ENCODE results near the gene DYRK1A.
"Not testable (repeated sequence)": the region's sequence is repeated elsewhere in the genome, so short reads cannot be mapped to it uniquely, and the experiment has no call there.

DYRK1A gene

DNA sequence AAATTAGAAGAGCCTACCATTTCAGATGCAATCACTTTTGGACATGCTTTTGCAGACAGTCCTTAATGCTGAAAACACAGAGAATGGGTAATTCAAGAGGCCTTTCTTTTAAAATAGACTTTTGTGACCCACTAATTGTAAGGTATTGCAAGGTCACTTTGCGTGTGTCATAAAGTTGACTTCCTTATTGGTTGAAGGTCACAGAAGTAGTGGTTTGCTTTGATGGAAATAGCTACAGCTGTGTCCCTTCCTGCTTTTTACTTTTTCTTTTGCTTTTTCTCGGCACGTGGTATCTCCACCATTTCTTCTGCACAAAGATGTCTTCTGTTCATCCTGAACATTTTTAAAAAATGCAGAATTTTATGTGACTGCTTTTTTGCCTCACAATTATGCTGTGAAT, 146.8 kb downstream of the DYRK1A start:
- H3K4me3 Mint-ChIP-seq, result no peak overlapping the region
- no peaks in the 10 kb centered on the region for H3K9me3 Mint-ChIP-seq
- H3K36me3 Mint-ChIP-seq (ENCODE audit: insufficient read depth), result peaks cover 42% of the 10 kb centered on the region
- no peaks in the 10 kb centered on the region for H3K27me3 Mint-ChIP-seq
- H3K27ac Mint-ChIP-seq, result peak overlapping the region; percentile 53 to 65
- ATAC-seq (replicated peaks) (no peak), DNase-seq (no peak)
- peaks cover 6 to 16% of the 10 kb centered on the region in 2 donors for H3K4me1 Mint-ChIP-seq (ENCODE audit: low read depth in 2 of 2)

- ATAC-seq (replicated peaks) (no peak), DNase-seq (no peak)
- Mint-ChIP-seq H3K4me1 (ENCODE audit: low read depth in 2 of 2) (peaks cover 6 to 16% of the 10 kb centered on the region in 2 donors), H3K36me3 (ENCODE audit: insufficient read depth) (peaks cover 44% of the 10 kb centered on the region), H3K27me3 (no peaks in the 10 kb centered on the region), H3K9me3 (no peaks in the 10 kb centered on the region), H3K27ac (no peak overlapping the region), H3K4me3 (no peak overlapping the region)
Observed at GRCh38 chr21:37514038-37514667, 147.6 kb downstream of the DYRK1A start.

DNA sequence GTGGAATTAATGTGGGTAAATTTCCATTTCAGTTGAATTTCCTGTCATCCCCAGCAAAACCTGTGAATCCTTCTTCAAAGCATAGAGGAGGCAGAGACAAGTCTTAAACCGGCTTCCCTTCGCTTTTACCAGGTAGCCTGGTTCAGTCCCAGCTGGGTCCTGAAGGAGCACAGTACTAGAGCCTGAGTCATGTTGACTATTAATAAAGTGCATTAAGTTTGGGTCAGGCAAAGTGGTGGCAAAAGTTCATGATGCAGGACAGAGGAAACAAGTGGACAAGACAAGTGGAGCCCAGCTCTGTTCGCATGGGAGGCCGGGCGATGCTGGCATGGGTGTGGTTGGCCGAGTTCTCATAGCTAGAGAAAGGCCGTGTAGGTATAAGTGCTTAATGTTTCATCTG, 150.4 kb downstream of the DYRK1A start:
- ATAC-seq (replicated peaks) (no peak), DNase-seq (no peak)
- H3K4me1 Mint-ChIP-seq (ENCODE audit: low read depth in 2 of 2), result peaks cover 4 to 7% of the 10 kb centered on the region in 2 donors
- H3K27ac Mint-ChIP-seq, result peak overlapping the region in 1 of 2 donors; percentile 30
- no peaks in the 10 kb centered on the region for H3K27me3 Mint-ChIP-seq
- no peak overlapping the region for H3K4me3 Mint-ChIP-seq
- H3K36me3 Mint-ChIP-seq (ENCODE audit: insufficient read depth), result peaks cover 40% of the 10 kb centered on the region
- H3K9me3 Mint-ChIP-seq, result no peaks in the 10 kb centered on the region

DNA sequence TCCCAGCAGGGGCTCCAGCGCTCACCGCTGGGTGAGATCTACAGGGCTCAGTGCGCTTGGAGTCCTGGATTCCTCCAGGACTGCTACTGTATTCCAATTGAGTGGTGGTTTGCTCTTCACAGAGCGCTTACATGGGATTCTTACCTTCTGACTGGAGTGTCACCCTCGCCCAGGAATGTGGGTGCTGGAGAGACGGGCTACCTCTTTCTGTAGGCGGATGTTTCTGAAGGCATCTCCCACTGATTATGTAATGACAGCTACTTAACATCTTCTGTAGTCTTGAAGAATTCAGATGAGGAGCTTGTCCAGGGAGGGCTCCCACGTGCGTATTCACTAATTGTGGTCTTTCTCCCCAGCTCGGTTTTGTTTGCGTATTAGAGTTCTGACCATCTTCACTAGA, 154.2 kb downstream of the DYRK1A start:
- H3K36me3 Mint-ChIP-seq (ENCODE audit: insufficient read depth), result peaks cover 20% of the 10 kb centered on the region
- no peak overlapping the region for H3K27ac Mint-ChIP-seq

GRCh38 chr21:37521658-37522057, 155.1 kb downstream of the DYRK1A start:
- no peak for DNase-seq
- Mint-ChIP-seq H3K4me1 (ENCODE audit: low read depth in 2 of 2) (peaks cover 4 to 9% of the 10 kb centered on the region in 2 donors), H3K27me3 (no peaks in the 10 kb centered on the region)

More for the DNA sequence above, 154.2 kb downstream of the DYRK1A start:
- H3K4me1 Mint-ChIP-seq (ENCODE audit: low read depth in 2 of 2), result peaks cover 4 to 9% of the 10 kb centered on the region in 2 donors
- no peak overlapping the region for H3K4me3 Mint-ChIP-seq
- no peaks in the 10 kb centered on the region for H3K27me3 Mint-ChIP-seq
- ATAC-seq (replicated peaks) (no peak), DNase-seq (no peak)
- H3K9me3 Mint-ChIP-seq, result no peaks in the 10 kb centered on the region

GRCh38 chr21:37522641-37523295, 156.2 kb downstream of the DYRK1A start:
- Mint-ChIP-seq H3K9me3 (no peaks in the 10 kb centered on the region), H3K27ac (peak overlapping the region in 1 of 2 donors; percentile 67), H3K4me3 (no peak overlapping the region), H3K36me3 (ENCODE audit: insufficient read depth) (peaks cover 14% of the 10 kb centered on the region), H3K4me1 (ENCODE audit: low read depth in 2 of 2) (peaks cover 2 to 9% of the 10 kb centered on the region in 2 donors), H3K27me3 (no peaks in the 10 kb centered on the region)
- ATAC-seq (replicated peaks), result no peak
- no peak for DNase-seq

More at GRCh38 chr21:37521658-37522057, 155.1 kb downstream of the DYRK1A start:
- no peaks in the 10 kb centered on the region for H3K9me3 Mint-ChIP-seq
- no peak overlapping the region for H3K27ac Mint-ChIP-seq
- H3K36me3 Mint-ChIP-seq (ENCODE audit: insufficient read depth), result peaks cover 20% of the 10 kb centered on the region
- ATAC-seq (replicated peaks), result no peak
- no peak overlapping the region for H3K4me3 Mint-ChIP-seq

- H3K27ac Mint-ChIP-seq; DNase-seq; H3K36me3 Mint-ChIP-seq (ENCODE audit: insufficient read depth); H3K4me1 Mint-ChIP-seq (ENCODE audit: low read depth in 2 of 2); ATAC-seq (replicated peaks); H3K4me3 Mint-ChIP-seq; H3K9me3 Mint-ChIP-seq: not testable (repeated sequence)
- H3K27me3 Mint-ChIP-seq, result peaks cover 0 to 13% of the 10 kb centered on the region in 2 donors
Observed at GRCh38 chr21:37524944-37525343, 158.4 kb downstream of the DYRK1A start.

- Mint-ChIP-seq H3K4me1 (ENCODE audit: low read depth in 2 of 2) (peaks cover 5 to 9% of the 10 kb centered on the region in 2 donors), H3K27ac (no peak overlapping the region), H3K9me3 (no peaks in the 10 kb centered on the region), H3K36me3 (ENCODE audit: insufficient read depth) (peaks cover 13% of the 10 kb centered on the region), H3K4me3 (no peak overlapping the region), H3K27me3 (peaks cover 7 to 22% of the 10 kb centered on the region in 2 donors)
- ATAC-seq (replicated peaks) (no peak), DNase-seq (no peak)
Observed at GRCh38 chr21:37525810-37526209, 159.2 kb downstream of the DYRK1A start.

GRCh38 chr21:37527103-37527502, 160.5 kb downstream of the DYRK1A start:
- H3K9me3 Mint-ChIP-seq, result no peaks in the 10 kb centered on the region
- H3K4me1 Mint-ChIP-seq (ENCODE audit: low read depth in 2 of 2), result peaks cover 3 to 6% of the 10 kb centered on the region in 2 donors
- ATAC-seq (replicated peaks) (no peak), DNase-seq (no peak)
- H3K36me3 Mint-ChIP-seq (ENCODE audit: insufficient read depth), result peaks cover 13% of the 10 kb centered on the region
- peaks cover 12 to 35% of the 10 kb centered on the region in 2 donors for H3K27me3 Mint-ChIP-seq
- no peak overlapping the region for H3K27ac Mint-ChIP-seq
- no peak overlapping the region for H3K4me3 Mint-ChIP-seq

DNA sequence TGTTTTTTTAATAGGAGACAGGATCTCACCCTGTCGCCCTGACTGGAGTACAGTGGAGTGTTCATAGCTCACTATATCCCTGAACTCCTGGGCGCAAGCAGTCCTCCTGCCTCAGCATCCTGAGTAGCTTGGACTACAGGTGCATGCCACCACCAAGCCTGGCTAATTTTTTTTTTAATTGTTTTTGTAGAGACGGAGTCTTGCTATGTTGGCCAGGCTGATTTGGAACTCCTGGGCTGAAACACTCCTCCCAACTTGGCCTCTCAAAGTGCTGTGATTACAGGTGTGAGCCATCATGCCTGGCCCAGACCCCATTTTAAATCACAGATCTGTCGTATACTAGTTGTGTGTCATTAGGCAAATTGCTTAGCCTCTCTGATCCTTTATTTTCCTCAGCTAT, 161.1 kb downstream of the DYRK1A start:
- H3K4me3 Mint-ChIP-seq, result no peak overlapping the region
- no peaks in the 10 kb centered on the region for H3K9me3 Mint-ChIP-seq
- H3K4me1 Mint-ChIP-seq (ENCODE audit: low read depth in 2 of 2), result peaks cover 3 to 4% of the 10 kb centered on the region in 2 donors
- H3K27me3 Mint-ChIP-seq, result peaks cover 18 to 41% of the 10 kb centered on the region in 2 donors
- ATAC-seq (replicated peaks) (no peak), DNase-seq (no peak)
- H3K27ac Mint-ChIP-seq, result no peak overlapping the region
- peaks cover 13% of the 10 kb centered on the region for H3K36me3 Mint-ChIP-seq (ENCODE audit: insufficient read depth)

- Mint-ChIP-seq H3K36me3 (ENCODE audit: insufficient read depth) (peaks cover 13% of the 10 kb centered on the region), H3K9me3 (no peaks in the 10 kb centered on the region), H3K4me3 (no peak overlapping the region), H3K4me1 (ENCODE audit: low read depth in 2 of 2) (peaks cover 0 to 6% of the 10 kb centered on the region in 2 donors), H3K27me3 (peaks cover 24 to 47% of the 10 kb centered on the region in 2 donors), H3K27ac (no peak overlapping the region)
- no peak for DNase-seq
- ATAC-seq (replicated peaks), result no peak
Observed at GRCh38 chr21:37528150-37528937, 161.8 kb downstream of the DYRK1A start.

DNA sequence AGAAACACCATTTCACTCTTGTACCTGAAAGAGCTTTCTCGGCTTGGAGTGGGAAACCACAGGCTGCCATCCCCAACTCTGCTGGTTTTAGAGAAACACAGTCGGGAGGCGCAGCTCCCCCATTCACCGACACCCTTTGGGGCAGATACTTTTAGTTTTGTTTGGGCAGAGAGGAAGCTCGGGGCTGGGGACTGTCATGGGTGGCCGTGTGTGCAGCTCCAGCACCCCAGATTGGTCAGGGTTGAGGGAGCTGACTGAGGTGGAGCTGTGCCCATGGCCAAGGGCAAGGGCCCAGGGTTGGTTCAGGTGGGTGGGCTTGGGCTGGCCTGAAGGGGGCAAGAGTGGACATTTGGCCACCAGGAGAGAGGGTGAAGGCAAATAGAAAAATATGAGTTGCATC, 163.1 kb downstream of the DYRK1A start:
- peak overlapping the region in 1 of 2 donors; percentile 62 for H3K27ac Mint-ChIP-seq
- H3K36me3 Mint-ChIP-seq (ENCODE audit: insufficient read depth), result peaks cover 13% of the 10 kb centered on the region
- no peak for DNase-seq

GRCh38 chr21:37530901-37531351, 164.4 kb downstream of the DYRK1A start:
- Mint-ChIP-seq H3K27ac (no peak overlapping the region), H3K4me1 (ENCODE audit: low read depth in 2 of 2) (peaks cover 0 to 6% of the 10 kb centered on the region in 2 donors), H3K27me3 (peaks cover 49 to 73% of the 10 kb centered on the region in 2 donors), H3K9me3 (no peaks in the 10 kb centered on the region), H3K36me3 (ENCODE audit: insufficient read depth) (peaks cover 9% of the 10 kb centered on the region), H3K4me3 (no peak overlapping the region)
- DNase-seq (no peak), ATAC-seq (replicated peaks) (no peak)

More for the DNA sequence above, 163.1 kb downstream of the DYRK1A start:
- peaks cover 37 to 60% of the 10 kb centered on the region in 2 donors for H3K27me3 Mint-ChIP-seq
- H3K9me3 Mint-ChIP-seq, result no peaks in the 10 kb centered on the region
- no peak for ATAC-seq (replicated peaks)
- no peak overlapping the region for H3K4me3 Mint-ChIP-seq
- H3K4me1 Mint-ChIP-seq (ENCODE audit: low read depth in 2 of 2), result peaks cover 0 to 6% of the 10 kb centered on the region in 2 donors

All from effector memory CD8-positive, alpha-beta T cell (primary cell).